HG03108 (cell line): ENCODE data around the gene SPINK4.

Experiments used
- ATAC-seq: cut with Tn5 transposase; IDR thresholded peaks from one replicate; pipeline ENCODE4 v1.9.1; 2021; ENCODE audit warnings: moderate library complexity; ENCODE audit not compliant: unreplicated experiment

Gene SPINK4

DNA sequence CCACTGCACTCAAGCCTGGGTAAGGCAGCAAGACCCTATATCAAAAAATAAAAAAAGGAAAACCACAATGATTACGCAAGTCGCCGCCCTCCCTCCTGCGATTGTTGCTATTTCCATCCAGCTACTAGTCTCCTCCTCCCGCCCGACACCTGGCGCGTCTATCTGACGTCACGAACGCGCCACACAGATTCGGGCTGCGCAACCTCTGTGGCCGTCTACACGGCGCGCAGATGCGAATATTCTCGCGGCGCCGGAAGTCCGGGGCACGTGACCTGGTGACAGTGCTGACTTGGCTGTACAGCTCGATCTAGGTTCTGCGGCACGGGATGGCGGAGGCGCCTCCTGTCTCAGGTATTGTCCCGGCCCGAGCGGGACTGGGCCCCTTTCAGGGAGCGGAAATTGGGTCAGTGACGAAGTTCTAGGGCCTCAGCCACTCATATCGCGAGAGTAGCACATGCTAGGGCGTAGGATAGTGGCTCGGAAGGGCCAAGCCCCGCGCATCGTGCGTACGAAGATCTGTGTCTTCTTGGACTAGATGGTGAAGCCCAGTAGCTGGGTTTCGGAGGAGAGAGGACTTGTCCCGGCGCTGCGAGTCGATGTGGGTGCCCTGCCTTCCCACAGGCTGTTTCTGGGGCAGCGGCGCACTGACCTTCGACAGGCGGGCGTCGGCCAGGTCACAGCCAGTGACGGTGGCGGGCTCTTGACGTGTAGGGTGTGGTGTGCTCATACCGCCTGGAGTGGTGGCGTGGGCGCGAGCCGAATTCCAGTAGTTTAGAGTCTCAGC is 50.5 kb downstream of the SPINK4 start, which contains the start of gene NFX1:
Gene NFX1 (plus strand): TSS at position 270 of the 784 bp plus-strand sequence. CDS start 57 bp downstream, at position 327.
- peak; percentile 77 for ATAC-seq

DNA sequence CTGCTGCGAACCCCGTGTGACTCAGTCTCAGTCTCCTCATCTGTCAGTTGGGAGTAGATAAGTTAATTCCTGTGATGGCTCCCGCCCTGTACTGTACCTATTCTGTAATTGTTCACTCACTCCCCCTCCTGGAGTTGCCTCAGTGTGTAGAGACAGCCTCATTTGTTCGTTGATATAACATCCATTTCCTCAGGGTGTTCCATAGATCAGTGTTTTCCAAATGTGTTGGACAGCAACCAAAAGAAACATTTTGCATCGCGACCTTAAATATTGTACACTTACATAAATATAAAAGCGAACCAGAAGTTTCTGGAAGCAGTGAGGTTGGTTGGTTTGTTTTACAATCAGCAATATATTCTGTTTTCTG is 51.0 kb downstream of the SPINK4 start:
- ATAC-seq = no peak

DNA sequence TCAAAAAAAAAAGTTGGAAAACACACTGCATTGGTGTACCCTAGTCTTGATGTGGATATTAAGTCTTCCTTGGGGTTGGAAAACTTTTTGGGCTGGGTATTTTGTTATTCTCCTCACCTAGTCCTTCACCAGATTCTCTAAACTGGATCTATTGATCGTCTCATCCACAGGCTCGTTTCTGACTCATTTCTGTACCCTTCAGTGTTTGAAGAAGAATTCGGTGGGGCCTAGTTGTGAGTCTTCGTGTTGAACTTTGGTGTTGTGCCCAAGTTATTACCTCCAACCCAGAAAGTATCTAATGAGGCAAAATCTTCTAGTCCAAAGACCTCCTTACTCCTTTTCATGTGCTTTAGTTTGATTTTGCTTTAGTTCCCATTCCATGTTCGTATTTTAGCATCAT is 51.9 kb downstream of the SPINK4 start:
- no peak for ATAC-seq

DNA sequence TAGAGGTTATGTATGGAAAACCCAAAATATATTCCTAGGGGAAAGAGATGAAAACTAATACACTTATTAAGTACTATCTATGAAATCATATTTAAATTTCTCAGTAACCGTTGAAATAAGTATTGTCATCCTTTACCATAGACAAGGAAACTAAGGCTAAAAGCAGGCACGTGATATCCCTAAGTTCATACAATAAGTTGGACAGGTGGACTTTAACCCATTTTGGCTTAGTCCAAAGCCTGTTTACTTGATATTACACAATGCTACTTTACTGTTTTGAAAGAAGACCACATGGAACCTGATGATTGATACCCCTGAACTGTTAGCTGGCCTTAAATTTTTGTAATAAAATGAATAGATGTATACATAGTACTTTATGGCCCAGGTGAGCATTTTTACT is 53.8 kb downstream of the SPINK4 start:
- no peak for ATAC-seq

DNA sequence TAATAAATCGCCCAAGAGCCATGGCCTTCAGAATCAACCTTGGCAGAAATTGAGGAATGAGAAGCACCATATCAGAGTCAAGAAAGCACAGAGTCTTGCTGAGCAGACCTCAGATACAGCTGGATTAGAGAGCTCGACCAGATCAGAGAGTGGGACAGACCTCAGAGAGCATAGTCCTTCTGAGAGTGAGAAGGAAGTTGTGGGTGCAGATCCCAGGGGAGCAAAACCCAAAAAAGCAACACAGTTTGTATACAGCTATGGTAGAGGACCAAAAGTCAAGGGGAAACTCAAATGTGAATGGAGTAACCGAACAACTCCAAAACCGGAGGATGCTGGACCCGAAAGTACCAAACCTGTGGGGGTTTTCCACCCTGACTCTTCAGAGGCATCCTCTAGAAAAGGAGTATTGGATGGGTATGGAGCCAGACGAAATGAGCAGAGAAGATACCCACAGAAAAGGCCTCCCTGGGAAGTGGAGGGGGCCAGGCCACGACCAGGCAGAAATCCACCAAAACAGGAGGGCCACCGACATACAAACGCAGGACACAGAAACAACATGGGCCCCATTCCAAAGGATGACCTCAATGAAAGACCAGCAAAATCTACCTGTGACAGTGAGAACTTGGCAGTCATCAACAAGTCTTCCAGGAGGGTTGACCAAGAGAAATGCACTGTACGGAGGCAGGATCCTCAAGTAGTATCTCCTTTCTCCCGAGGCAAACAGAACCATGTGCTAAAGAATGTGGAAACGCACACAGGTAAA is 54.9 kb downstream of the SPINK4 start:
- ATAC-seq = no peak

DNA sequence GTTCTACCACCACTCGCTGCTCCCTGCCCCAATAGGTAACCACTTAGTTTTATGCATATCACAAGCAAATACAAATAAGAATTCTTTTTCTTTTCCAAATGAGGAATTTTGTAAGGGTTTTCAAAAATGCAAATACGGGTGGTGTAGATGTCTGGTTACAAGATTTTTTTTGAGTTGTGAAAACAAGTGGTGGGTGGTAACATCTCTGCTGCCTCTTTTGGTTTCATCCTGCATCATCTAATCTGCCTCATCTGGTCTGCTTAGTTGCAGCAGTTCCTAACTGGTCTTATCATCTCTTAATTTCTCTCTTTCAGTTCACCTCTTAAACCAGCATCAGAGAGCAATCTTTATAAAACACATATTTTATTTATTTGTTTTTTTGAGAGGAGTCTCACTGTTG is 55.6 kb downstream of the SPINK4 start:
- ATAC-seq = no peak

DNA sequence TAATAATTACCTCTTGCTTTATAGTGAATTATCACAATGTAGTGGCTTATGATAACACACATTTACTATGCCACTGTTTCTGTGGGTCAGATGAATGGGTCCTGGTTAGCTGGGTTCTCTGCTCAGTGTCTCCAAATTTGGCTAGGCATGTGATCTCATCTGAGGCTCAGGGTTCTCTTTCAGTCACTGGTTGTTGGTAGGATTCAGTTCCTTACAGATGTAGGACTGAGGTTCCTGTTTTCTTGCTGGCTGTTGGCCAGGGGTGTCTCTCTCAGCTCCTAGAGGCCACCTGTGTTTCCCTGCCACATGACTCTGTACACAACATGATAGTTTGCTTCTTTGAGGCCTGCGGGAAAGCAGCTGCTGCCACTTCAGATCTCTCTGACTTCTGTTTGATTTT is 57.5 kb downstream of the SPINK4 start:
- ATAC-seq = peak; percentile 91
